Nephron (organoid): Measurements from ENCODE around the gene GRIN3B.

Experiments
- H3K27ac Mint-ChIP-seq, 3 experiments: 2 replicates each; pipeline ENCODE4 v1.8.0; 2020; ENCODE audit warnings: mixed read lengths in 3 of 3, mild to moderate bottlenecking in 2 of 3, moderate library complexity in 1 of 3
- H3K27me3 Mint-ChIP-seq: 2 replicates; pipeline ENCODE4 v1.8.0; 2021; ENCODE audit warnings: low read depth, mild to moderate bottlenecking, moderate library complexity, mixed read lengths
- H3K36me3 Mint-ChIP-seq: 2 replicates; pipeline ENCODE4 v1.8.0; 2020; ENCODE audit warnings: low read depth, mixed read lengths
- H3K4me1 Mint-ChIP-seq: 2 replicates; pipeline ENCODE4 v1.8.0; 2020; ENCODE audit warnings: mixed read lengths
- H3K4me3 Mint-ChIP-seq, 3 experiments: 2 replicates each; pipeline ENCODE4 v1.8.0; 2020; ENCODE audit warnings: mild to moderate bottlenecking in 3 of 3, mixed read lengths in 3 of 3, moderate library complexity in 2 of 3
- H3K9me3 Mint-ChIP-seq: 2 replicates; pipeline ENCODE4 v1.8.0; 2020; ENCODE audit warnings: mixed read lengths
- CTCF ChIP-seq, 3 experiments: fragments of 200-600 bp; sonication (generic); IDR thresholded peaks; one replicate each; pipeline ENCODE4 v1.5.0; 2021; ENCODE audit warnings: antibody characterized with exemption in 3 of 3; ENCODE audit not compliant: unreplicated experiment in 3 of 3

The GRIN3B gene

GRCh38 chr19:1000095-1000494 is at the start of gene GRIN3B:
Gene GRIN3B, plus strand, starts transcription at chr19:1000419. Its CDS starts 19 bp downstream, at chr19:1000438.
- Mint-ChIP-seq H3K4me3 (peak within 1 kb of the TSS; percentile 61 to 76 (median 66)), H3K9me3 (no peaks in the 10 kb centered on the region), H3K36me3 (no peaks in the 10 kb centered on the region), H3K27me3 (peaks cover 71% of the 10 kb centered on the region), H3K4me1 (peaks cover 10% of the 10 kb centered on the region), H3K27ac (no peak within 1 kb of the TSS)
- peak; percentile 53 to 64 (median 64) for TF ChIP-seq CTCF (IDR thresholded peaks at IDR 0.05; ENCODE audit: unreplicated experiment in 3 of 3)

- no peak for TF ChIP-seq CTCF (IDR thresholded peaks at IDR 0.05; ENCODE audit: unreplicated experiment in 3 of 3)
- Mint-ChIP-seq H3K4me1 (peaks cover 23% of the 10 kb centered on the region), H3K9me3 (no peaks in the 10 kb centered on the region), H3K27ac (peak overlapping the region; percentile 95 to 99 (median 99)), H3K27me3 (no peaks in the 10 kb centered on the region), H3K36me3 (no peaks in the 10 kb centered on the region), H3K4me3 (peak overlapping the region; percentile 42 to 68 (median 68))
These were observed 48.1 kb upstream of the GRIN3B start for GRCh38 chr19:952049-952679.

GRCh38 chr19:952680-953444 is 47.4 kb upstream of the GRIN3B start:
- H3K9me3 Mint-ChIP-seq, result no peaks in the 10 kb centered on the region
- H3K4me3 Mint-ChIP-seq, result peak overlapping the region in 1 of 3 experiments; percentile 56
- H3K4me1 Mint-ChIP-seq, result peaks cover 27% of the 10 kb centered on the region
- no peaks in the 10 kb centered on the region for H3K36me3 Mint-ChIP-seq
- peak overlapping the region; percentile 95 to 99 (median 99) for H3K27ac Mint-ChIP-seq
- no peak for TF ChIP-seq CTCF (IDR thresholded peaks at IDR 0.05; ENCODE audit: unreplicated experiment in 3 of 3)
- no peaks in the 10 kb centered on the region for H3K27me3 Mint-ChIP-seq

- H3K9me3 Mint-ChIP-seq, result no peaks in the 10 kb centered on the region
- TF ChIP-seq CTCF (IDR thresholded peaks at IDR 0.05; ENCODE audit: unreplicated experiment in 3 of 3), result no peak
- H3K4me1 Mint-ChIP-seq, result peaks cover 27% of the 10 kb centered on the region
- H3K27me3 Mint-ChIP-seq, result no peaks in the 10 kb centered on the region
- H3K27ac Mint-ChIP-seq, result peak overlapping the region; percentile 95 to 97 (median 96)
- no peaks in the 10 kb centered on the region for H3K36me3 Mint-ChIP-seq
- peak overlapping the region in 2 of 3 experiments; percentile 43 to 62 for H3K4me3 Mint-ChIP-seq
These were observed 46.6 kb upstream of the GRIN3B start for GRCh38 chr19:953445-954271.

GRCh38 chr19:954272-954671 is 45.9 kb upstream of the GRIN3B start:
- Mint-ChIP-seq H3K4me1 (peaks cover 27% of the 10 kb centered on the region), H3K27ac (peak overlapping the region; percentile 91 to 96 (median 95)), H3K9me3 (no peaks in the 10 kb centered on the region), H3K36me3 (peaks cover 3% of the 10 kb centered on the region), H3K27me3 (no peaks in the 10 kb centered on the region), H3K4me3 (peak overlapping the region in 2 of 3 experiments; percentile 29 to 41)
- TF ChIP-seq CTCF (IDR thresholded peaks at IDR 0.05; ENCODE audit: unreplicated experiment in 3 of 3), result no peak
